HG03097 (cell line): ENCODE results near the gene OXSR1.

Experiments used
- ATAC-seq: cut with Tn5 transposase; IDR thresholded peaks from one replicate; pipeline ENCODE4 v1.9.1; 2021; ENCODE audit not compliant: unreplicated experiment, low FRiP score

OXSR1 gene

GRCh38 chr3:38164952-38165721 is at the start of gene OXSR1:
OXSR1 (plus strand) TSS chr3:38165537; CDS start chr3:38165877, 340 bp downstream.
- ATAC-seq, result peak; percentile 91

DNA sequence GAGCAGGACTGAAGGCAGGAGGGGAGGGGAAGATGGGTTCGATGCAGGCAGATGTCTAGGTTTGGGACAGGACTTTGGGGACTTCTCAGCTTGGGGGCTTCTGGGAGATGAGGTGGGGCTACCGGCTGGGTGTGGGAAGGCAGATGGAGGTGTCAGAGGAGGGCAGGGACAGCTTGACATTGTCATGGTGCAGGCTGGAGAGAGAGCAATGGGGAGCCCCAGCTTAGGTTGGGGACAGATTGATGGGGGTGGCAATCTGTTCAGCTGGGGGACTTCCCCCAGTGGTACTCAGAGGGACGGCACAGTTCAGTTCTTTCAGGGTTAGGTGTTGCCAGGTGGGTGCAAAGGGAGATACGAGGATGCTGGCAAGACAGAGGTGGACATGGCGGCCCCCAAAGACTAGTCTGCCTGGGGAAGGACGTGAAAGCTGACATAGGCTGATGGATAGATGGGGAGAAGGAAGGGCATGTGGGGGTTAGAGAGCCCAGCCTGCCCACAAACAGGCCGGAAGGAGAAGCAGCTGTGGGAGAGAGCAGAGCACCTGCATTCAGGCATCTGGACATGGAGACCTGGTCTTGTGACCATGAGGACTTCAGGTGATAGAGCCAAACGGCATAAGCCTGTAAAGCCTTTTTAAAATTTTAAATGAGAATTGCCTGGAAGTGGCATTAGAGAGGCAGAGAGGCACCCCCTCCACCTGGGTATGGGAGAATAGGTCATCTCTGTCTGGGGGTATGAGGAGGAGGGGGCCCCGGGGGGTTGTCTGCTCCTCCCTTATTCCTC is 49.5 kb upstream of the OXSR1 start:
- no peak for ATAC-seq

DNA sequence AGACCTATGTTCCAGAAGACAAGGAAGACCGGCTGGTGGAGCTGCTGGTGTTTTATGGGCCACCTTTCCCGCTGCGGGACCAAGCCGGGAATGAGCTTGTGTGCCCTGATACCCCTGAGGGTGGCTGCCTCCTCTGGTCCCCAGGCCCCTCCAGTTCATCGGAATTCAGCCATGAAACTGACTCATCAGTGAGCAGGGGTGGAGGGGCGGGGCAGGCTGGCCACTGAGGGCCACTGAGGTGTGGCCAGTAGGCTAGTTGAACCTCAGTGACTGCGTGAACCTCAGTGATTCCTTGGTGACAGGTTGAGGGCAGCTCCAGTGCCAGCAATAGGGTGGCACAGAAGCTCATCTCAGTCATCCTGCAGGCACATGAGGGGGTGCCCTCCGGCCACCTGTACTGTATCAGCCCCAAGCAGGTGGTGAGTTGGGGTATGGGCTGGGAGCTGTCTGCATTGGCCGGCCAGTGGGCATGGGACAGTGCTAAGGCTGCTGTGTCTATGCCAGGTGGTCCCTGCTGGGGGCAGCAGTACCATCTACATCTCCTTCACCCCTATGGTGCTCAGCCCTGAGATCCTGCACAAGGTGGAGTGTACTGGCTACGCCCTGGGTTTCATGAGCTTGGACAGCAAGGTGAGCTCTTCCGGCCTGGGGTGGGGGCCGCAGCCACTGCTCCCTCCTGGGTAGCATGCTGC is 48.7 kb upstream of the OXSR1 start:
- ATAC-seq, result no peak

DNA sequence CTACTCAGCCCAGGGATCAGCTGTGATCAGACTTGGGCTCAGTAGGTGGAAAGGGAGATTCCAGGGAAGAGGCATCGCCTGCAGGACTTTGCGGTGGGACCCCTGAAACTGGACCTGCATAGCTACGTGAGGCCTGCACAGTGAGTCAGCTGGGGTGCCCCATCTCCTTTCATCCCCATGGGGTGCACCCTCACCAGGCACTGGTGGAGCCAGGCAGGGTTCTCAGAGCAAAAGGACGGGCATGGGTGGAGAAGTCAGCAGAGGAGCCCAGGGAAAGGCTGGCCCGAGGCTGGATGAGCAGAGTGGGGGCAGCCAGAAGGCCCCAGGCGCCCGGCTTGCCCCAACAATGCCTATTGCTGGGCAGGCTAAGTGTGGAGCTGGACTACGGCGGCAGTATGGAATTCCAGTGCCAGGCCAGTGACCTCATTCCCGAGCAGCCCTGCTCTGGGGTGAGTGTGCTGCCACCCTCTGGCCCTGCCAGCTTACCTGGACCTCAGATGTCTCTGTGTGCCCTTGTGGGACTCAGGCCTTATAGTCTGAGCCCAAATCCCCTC is 48.1 kb upstream of the OXSR1 start:
- ATAC-seq, result no peak

GRCh38 chr3:38117748-38118420 is 47.5 kb upstream of the OXSR1 start:
- peak; percentile 66 for ATAC-seq

DNA sequence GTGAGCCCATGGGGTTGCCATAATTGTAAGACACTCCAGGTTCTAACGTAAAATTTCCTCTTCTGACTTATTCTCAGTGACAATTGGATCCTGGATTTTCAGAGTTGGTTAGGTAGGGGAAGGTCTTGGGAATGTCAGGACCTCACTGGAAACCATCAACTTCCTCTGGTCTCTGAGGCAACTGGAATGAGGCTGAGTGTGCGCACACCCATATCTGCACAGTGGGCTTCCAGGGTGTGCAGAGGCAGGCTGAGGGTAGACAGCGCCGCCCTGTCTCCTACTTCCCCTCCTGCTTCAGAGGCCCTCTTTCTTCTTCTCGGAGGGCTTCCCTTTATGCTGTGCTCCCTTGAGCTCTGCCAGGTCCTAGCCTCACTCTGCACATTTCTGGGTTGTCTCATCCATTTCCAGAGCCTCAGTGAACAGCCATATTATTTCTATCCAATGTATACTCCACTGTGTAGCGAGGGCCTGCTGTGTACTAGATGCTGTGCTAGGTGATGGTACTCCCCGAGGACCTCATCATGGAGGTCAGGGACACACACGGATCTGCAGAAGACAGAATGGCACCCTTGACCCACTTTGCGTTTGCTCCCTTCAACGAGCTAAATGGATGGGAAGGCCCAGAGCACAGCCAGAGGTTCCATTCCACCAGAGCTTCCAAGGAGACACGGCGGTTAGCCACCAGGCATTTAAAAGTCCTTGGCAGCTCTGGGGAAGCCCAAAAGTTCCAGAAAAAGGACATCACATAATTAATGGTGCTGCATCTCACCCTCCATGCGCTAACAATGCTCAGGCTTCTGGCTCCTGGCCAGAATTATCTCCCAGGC is 46.7 kb upstream of the OXSR1 start:
- no peak for ATAC-seq

DNA sequence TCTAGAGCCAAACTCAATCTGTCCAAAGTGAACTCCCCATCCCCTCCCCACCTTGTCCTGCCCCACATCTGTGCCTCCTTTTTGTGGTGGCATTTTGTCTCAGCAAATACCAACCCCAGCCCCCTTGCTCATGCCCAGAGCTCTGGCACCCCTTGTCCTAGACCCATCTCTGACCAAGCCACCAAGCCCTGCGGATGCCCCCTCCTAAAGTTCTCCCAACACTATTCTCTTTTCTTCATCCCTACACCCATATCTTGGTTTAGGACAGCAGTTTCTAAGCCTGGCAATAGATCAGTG is 46.1 kb upstream of the OXSR1 start:
- no peak for ATAC-seq

DNA sequence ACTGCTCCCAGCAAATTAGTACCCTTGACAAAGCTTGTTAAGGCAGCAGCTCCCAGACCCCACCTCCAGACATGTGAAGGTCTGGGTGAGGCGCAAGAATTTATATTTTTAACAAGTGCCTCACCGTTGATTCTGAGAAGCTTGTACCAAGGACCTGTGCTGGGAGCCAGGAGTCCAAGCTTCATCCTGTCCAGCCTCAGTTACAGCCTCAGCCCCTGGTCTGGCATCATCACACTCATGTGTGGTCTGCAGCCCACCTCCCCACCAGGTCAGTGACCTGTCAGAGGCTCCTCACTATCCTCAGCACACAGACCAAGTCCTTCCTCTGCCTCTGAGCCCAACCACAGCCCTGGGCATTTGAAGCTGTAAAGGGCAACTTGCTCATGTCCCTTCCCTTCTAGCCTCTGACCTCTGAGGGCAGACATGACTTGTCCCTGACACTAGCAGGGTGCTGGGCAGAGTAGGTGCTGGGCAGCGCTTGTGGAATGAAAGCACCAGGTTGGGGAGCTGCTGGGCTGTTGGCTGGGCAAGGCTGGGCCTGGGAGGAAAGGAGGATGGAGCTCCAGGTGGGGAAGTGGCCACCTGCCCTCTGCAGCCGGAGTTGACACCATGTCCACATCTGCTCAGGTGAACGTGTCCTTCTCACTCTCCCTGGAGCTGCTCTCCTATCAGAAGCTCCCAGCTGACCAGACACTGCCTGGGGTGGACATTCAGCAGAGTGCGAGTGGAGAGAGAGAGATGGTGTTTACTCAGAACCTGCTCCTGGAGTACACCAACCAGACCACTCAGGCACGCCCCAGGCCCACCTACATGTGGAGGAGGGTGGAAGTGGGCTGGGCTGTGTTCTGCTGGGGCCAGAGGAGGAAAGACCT is 45.3 kb upstream of the OXSR1 start:
- ATAC-seq, result no peak

- ATAC-seq, result no peak
Measured at GRCh38 chr3:38120693-38121450, 44.5 kb upstream of the OXSR1 start.

GRCh38 chr3:38121451-38121831 is 43.9 kb upstream of the OXSR1 start:
- ATAC-seq, result no peak

DNA sequence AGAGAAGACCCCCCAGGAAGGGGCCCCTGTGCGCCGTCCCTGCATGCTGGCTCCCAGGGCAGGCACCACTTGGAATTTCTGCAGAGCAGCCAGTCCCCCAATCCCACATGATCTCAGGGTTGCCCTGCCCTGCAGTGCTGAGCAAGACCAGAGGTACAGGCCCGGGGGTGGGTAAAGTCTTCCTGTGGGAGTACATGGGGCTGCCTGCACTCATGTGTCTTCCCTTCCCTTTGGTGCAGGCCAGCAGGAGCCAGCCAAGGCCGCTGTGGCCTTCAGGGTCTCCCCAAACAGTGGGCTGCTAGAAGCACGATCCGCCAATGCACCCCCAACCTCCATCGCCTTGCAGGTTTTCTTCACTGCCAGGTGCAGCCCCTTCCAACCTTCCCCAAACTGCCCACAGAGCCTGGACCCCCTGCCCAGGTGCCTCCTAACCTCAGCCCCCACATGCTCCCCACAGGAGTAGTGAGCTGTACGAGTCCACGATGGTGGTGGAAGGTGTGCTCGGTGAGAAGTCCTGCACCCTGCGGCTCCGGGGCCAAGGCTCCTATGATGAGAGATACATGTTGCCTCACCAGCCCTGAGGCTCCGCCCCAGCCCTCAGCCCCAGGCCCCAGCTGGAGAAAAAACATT is 43.4 kb upstream of the OXSR1 start:
- no peak for ATAC-seq

DNA sequence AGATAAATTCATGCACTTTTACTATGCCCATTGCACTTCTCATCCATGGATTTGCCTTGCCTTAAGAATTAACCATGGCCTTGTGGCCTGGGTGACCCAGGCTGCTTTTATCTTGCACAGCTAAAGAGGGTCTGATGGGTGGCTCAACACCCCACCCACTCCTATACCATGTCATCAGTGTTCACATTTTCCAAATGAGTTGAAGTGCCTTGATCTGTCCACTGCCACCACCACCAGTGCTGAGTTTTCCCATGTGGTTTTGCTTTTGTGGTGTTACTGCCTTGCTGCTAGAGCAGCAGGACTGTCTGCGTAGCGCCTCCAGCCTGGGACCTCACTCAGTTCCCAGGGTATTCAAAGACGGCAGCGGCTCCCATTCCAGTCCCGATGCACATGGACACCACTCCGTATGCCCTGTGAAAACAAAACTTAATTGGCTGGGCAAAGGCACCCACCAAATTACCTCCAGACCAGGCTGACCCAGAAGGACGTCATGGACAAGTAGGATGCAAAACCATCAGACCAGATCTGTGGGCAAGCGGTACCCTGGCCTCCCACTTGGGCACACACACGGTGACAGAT is 42.5 kb upstream of the OXSR1 start:
- no peak for ATAC-seq

DNA sequence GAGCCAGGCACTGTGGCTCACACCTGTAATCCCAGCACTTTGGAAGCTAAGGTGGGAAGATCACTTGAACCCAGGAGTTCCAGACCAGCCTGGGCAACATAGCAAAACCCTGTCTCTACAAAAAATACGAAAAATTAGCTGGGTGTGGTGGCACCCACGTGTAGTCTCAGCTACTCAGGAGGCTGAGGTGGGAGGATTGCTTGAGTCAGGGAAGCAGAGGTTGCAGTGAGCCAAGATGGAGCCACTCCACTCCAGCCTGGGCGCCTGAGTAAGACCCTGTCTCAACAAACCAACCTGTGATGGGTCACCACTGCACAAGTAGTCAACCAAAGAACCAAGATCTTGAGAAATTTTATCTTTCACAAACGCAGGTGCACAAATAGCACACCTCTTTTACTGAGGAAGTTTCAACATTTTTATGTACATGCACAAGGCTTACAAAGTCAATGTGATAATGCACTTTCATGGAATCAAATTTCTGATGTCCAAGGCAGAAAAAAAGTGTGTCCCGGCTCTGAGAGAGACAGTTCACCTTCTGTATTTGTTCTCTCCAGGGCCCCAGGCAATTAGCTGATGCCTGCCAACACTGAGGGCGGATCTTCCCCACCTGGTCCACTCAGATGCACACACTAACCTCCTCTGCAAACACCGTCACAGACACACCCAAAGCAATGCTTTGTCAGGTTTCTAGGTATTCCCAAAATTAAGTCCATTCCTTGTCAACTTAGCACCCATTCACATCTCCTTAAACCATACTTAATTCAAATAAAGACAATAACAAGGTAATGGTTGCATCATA is 40.8 kb upstream of the OXSR1 start:
- no peak for ATAC-seq

DNA sequence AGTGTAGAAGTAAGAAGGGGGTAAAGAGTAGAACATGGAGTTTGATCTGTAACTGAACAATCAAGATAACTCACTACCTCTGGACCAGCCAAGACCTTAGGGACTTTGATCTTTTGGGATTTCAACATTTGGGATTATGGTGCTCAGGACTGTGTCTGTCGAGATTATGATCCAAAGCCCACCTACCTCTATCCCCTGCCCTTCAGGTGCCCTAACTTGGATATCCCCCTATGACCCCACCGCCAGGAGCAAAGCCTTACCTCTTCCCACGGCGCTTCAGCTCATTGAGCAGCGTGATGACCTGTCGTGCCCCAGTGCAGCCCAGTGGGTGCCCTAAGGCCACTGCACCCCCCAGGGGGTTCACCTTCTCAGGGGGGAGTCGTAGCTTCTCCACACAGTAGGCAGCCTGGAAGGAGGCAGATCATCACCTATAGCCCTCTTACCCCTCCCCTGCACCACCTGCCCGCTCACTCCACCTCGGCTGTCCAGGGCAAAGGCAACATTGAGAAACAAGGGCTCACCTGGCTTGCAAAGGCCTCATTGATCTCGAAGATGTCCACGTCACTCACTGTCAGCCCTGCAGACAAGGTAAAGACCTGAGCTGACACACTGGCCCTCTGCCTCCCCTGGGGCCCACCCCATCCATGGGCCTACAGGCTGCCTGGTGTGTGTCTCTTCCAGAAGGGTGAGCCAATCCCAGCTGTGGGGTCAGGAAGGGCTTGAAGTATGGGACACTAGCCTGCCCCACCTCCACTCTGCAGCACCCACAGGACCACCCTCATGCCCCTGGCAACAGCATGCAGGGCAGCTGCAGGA is 39.8 kb upstream of the OXSR1 start:
- no peak for ATAC-seq

DNA sequence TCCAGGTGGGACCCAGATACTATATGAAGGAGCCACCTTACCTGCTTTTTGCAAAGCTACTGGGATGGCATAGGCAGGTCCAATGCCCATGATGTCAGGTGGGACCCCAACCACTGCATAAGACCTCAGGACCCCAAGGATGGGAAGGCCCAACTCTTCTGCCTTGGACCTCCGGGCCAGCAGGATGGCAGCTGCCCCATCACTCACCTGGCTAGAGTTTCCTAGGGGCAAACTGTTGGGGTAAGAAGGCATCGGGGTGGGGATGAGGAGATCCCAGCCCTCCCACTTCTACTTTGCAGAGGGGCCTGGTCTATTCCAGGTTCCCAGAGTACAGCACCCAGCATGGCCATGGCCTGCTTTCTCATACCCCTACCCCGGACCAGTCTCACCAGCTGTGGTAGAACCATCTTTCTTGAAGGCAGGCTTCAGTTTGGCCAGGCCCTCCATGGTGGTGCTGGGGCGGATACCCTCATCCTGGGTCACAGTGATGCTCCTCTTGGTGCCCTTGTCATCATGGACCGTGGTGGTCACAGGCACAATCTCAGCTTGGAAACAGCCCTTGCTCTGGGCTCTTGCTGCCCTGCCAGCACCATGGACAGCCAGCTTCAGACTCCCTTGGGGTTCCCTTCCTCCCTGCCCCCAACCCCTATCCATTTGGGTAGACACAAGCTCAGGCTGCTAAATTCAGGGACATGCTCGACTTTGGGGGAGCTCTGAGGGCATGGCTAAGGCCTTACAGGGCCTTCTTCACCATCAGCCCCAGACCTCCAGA is 39.0 kb upstream of the OXSR1 start:
- ATAC-seq, result no peak
